Lower leg skin (tissue), 4 donors: ENCODE results near the gene TBX20. TPM values are rescaled to one million over a fixed set of nuclear protein-coding genes. Genes with fewer than 3 reads are reported as not detected.
"Not testable (repeated sequence)": the region's sequence is repeated elsewhere in the genome, so short reads cannot be mapped to it uniquely, and the experiment has no call there.

Source experiments
- DNase-seq, 2 donors: peaks; one replicate each; pipeline ENCODE4 v3.0.0-alpha.2; 2019; ENCODE audit warnings: low spot score in 2 of 2
- H3K4me3 ChIP-seq: fragments of 200-600 bp; sonication (generic); 2 replicates; pipeline ENCODE4 v1.5.1; 2017; ENCODE audit warnings: mild to moderate bottlenecking, low read depth; ENCODE audit not compliant: poor library complexity, severe bottlenecking
- CTCF ChIP-seq, 3 donors: fragments of 450-650 bp; IDR thresholded peaks; one replicate each; pipeline ENCODE4 v1.5.1; 2016; ENCODE audit warnings: antibody characterized with exemption in 3 of 3, mild to moderate bottlenecking in 3 of 3, moderate library complexity in 2 of 3
- POLR2A ChIP-seq, 2 donors: fragments of 450-650 bp; IDR thresholded peaks; one replicate each; pipeline ENCODE4 v1.6.1; 2016 to 2017; ENCODE audit warnings: antibody characterized with exemption in 2 of 2, mild to moderate bottlenecking in 1 of 2, moderate library complexity in 1 of 2
- WGBS, 2 donors: methylation state at CpG; one replicate each; pipeline ENCODE4 v1.1.5; 2018; 5-methylcytosine and 5-hydroxymethylcytosine counted together
- intact Hi-C: fragments of 100-400 bp; cut with DNase I; formaldehyde crosslinking; loops from one replicate; pipeline ENCODE4 v1.15.0; 2023; ENCODE audit warnings: low total_unique reads
- total RNA-seq, 4 donors: library from RNA; depleted of rRNA; stranded (reverse); fragments of >200 nt; gene quantifications; one replicate each; pipeline ENCODE4 v1.1.0, GENCODE V29; 2016

TBX20 gene
- total RNA-seq, 4 donors from 2014 or later = not detected

DNA sequence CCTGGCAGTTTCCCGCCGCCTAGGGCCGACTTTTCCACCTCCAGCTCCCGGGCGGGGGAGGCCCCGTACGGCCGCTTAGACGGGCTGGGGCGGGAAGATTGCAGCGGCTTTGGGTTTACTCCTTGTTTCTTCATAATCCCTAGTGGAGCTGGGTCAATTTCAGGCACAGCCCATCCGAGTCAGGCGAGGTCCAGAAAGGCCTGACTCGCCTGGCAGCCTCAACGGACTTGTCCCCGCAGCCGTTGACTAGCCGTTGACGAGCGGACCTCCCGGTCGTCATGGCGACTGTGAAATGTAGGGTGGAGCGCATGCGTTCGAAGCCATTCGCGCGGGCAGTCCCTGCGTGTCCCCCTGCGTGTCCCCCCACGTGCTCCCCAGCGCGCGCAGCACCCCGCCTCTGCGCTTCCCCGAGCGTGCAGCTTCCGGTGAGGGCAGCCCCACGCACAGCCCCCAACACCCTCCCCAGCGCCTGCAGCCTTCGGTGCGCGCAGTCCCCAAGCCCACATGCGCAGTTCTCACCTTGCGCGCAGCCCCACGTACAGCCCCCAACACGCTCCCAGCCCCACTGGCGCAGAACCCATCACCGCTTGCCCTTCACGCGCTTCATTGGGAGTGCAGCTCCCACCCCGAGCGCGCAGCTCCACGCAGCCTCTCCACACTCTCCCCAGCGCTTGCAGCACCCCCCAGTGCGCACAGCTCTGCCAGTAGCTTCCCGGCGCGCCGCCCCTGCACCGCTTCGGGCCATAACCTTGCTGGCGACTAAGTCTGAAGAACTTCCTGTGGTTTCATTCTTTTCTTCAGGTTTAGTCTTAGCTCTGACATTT is 67.8 kb downstream of the TBX20 start:
- no peak for DNase-seq
- WGBS, 2 donors = 1% methylated on average over 56 to 57 of the region's 67 CpGs
- no peak overlapping the region for H3K4me3 ChIP-seq
- TF ChIP-seq CTCF (IDR thresholded peaks at IDR 0.05) = no peak
- TF ChIP-seq POLR2A (IDR thresholded peaks at IDR 0.05) = no peak
- intact Hi-C loops = no loop called here

- H3K4me3 ChIP-seq, intact Hi-C loops, DNase-seq: not testable (repeated sequence)
- 5% methylated on average over 13 to 14 of the region's 14 CpGs for WGBS, 2 donors
Observed at GRCh38 chr7:35185578-35185907, 68.4 kb downstream of the TBX20 start.

- intact Hi-C loops, H3K4me3 ChIP-seq, DNase-seq: not testable (repeated sequence)
- WGBS, 2 donors = 67 to 68% methylated on average over 5 of the region's 5 CpGs
Observed at GRCh38 chr7:35184961-35185360, 68.9 kb downstream of the TBX20 start.

- H3K4me3 ChIP-seq, intact Hi-C loops, DNase-seq: not testable (repeated sequence)
- WGBS, 2 donors = 70 to 72% methylated on average over 5 of the region's 5 CpGs
Observed at GRCh38 chr7:35183873-35184503, 69.9 kb downstream of the TBX20 start.

DNA sequence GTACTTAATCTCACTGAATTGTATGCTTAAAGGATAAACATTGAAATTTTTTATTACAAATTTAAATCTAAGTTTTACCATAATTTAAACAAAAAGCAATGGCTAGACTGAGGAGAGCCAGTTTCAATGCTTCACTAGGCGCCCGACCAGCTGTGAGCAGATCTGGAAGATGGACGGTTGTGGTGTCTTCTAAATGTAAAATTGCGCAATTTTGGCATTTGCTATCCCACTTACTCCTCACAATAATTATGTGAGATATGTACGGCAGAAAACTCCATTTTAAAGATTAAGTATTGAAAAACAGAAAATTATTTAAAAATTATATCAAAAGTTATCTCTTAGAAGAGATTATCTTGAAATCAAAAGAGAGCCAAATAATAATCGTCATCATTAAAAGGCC is 73.2 kb downstream of the TBX20 start:
- H3K4me3 ChIP-seq, intact Hi-C loops, DNase-seq: not testable (repeated sequence)
- 88 to 89% methylated on average over 6 of the region's 6 CpGs for WGBS, 2 donors

- 49 to 56% methylated on average over 2 of the region's 2 CpGs for WGBS, 2 donors
- intact Hi-C loops, H3K4me3 ChIP-seq, DNase-seq: not testable (repeated sequence)
Observed at GRCh38 chr7:35173176-35173575, 80.7 kb downstream of the TBX20 start.

DNA sequence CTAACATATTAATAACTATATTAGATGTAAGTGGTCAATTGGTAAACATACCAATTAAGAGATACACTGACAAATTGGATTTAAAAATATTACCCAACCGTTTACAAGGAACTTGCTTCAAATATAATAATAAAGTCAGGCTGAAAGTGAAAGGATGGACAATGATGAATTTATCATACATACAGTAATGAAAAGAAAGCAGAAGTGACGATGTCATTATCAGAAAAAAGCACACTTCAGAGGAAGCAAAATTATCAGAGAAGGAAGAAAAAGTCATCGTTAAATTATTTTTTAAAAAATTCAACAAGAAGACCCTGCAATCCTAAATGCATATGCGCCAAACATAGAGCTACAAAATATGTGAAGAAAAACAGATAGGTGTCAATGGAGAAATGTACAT is 81.8 kb downstream of the TBX20 start:
- WGBS, 2 donors = 73 to 74% methylated on average over 4 of the region's 4 CpGs
- H3K4me3 ChIP-seq, intact Hi-C loops, DNase-seq: not testable (repeated sequence)

DNA sequence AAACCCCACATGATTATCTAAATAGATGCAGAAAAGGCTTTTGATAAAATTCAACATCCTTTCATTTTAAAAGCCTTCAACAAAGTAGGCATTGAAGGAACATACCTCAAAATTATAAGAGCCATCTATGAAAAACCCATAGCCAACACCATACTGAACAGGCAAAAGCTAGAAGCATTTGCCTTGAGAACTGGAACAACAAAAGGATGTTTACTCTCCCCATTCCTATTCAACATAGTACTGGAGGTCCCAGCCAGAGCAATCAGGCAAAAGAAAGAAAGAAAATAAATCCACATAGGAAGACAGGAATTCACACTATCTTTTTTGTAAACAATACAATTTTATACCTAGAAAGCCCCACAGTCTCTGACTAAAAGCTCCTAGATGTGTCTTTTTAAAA is 86.2 kb downstream of the TBX20 start:
- H3K4me3 ChIP-seq, intact Hi-C loops, DNase-seq: not testable (repeated sequence)

DNA sequence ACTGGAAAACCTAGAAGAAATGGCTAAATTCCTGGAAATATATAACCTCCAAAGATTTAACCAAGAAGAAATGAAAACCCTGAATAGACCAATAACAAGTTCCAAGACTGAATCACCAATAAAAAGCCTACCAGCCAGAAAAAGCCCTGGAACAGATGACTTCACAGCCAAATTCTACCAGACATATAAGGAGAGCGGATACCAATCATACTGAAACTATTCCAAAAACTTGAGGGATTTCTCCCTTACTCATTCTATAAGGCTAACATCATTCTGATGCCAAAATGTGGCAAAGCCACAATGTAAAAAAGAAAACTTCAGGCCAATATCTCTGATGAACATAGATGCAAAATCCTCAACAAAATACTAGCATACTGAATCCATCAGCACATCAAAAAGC is 86.7 kb downstream of the TBX20 start:
- intact Hi-C loops, H3K4me3 ChIP-seq, DNase-seq: not testable (repeated sequence)
- WGBS, 2 donors = 81 to 100% methylated on average over 1 of the region's 1 CpG

DNA sequence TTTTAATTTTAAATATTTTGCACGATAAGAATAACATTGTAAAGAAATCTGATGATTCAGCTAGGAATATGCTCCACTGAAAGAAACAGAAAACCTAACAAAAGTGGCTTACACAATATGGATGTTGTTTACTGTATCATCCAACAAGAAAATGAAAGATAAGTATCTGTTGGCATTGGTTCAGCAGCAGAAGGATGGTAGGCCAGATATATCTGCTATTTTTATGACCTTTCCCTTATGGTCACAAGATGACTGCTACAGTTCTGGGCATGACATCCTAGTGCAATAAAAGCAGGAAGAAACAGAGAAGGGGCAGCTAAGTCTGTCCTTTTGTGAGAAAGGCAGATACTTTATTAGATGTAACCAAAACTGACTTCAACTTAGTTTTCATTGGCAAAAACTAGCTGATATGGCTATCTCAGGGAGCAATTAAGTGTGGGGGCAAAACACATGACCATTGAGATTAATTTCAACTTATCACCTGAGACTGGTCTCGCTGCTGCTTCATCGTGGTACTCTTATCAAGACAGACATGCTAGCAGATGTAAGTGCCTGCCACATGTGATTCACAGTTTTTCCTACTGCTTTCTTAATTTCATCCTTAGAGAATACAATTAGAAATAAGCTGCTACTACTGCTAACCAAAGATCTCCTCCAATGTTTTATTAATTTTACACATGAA is 92.7 kb downstream of the TBX20 start:
- intact Hi-C loops, H3K4me3 ChIP-seq, DNase-seq: not testable (repeated sequence)
- 42 to 45% methylated on average over 3 of the region's 3 CpGs for WGBS, 2 donors

Other genes starting within 250 kb of the TBX20 start
- gene DPY19L1, start 216.6 kb downstream of the TBX20 start, total RNA-seq = 1 to 10 TPM; 3.8 to 7.3 (median 5.0) TPM